Measurements from ENCODE around the gene RAF1. TPM values are rescaled to one million over a fixed set of nuclear protein-coding genes. Genes with fewer than 3 reads are reported as not detected.
A peak's percentile ranks its signal among the peaks of the same experiment; 100 is the strongest.

Gene RAF1
- total and polyA plus RNA-seq, 2 of the 8 experiments (the other 6 are each of a cell fraction or from before 2014, with no cell fraction given) = 103 to 118 TPM

- H3K9me3 ChIP-seq (ENCODE audit: insufficient read depth in 2 of 2, low read depth in 1 of 2, low read length in 1 of 2) = no peaks in the 10 kb centered on the region
- no peak overlapping the region for H3K9ac ChIP-seq (replicated peaks in 1 of 4; ENCODE audit: extremely low read depth in 1 of 4, low read depth in 3 of 4, low read length in 3 of 4)
- FAIRE-seq (no peak), DNase-seq (ENCODE audit: low read depth in 1 of 2, low spot score in 2 of 2) (no peak)
- no peaks in the 10 kb centered on the region for H3K27me3 ChIP-seq (replicated peaks in 1 of 4; ENCODE audit: control insufficient read depth in 3 of 4, extremely low read depth in 1 of 4, insufficient read depth in 3 of 4, low read length in 3 of 4)
- H3K4ac ChIP-seq (replicated peaks; ENCODE audit: insufficient read length, low read depth, low read length) = no peak overlapping the region
- 0 out of 2 replicates have a peak overlapping the region, but pooled peaks have one; percentile 26 for H2BK5ac ChIP-seq (ENCODE audit: low read depth, low read length)
- no peak overlapping the region for H3K23ac ChIP-seq (ENCODE audit: insufficient read length)
- H4K5ac ChIP-seq (ENCODE audit: insufficient read length, low read depth, low read length) = no peak overlapping the region
- no peak overlapping the region for H2BK20ac ChIP-seq (ENCODE audit: low read length)
- TF ChIP-seq TCF12 (IDR thresholded peaks at IDR 0.05; ENCODE audit: low read depth, low read length) (no peak), CTCF (IDR thresholded peaks at IDR 0.05; ENCODE audit: control extremely low read depth in 1 of 3, insufficient read depth in 1 of 3, low read depth in 1 of 3, low read length in 3 of 3) (no peak), POLR2A (IDR thresholded peaks at IDR 0.05; ENCODE audit: control extremely low read depth in 1 of 2, low read depth in 2 of 2, low read length in 2 of 2) (peak; percentile 5 to 67; a peak in 2 of 3 replicates)
- H4K20me1 ChIP-seq (replicated peaks in 1 of 2; ENCODE audit: control insufficient read depth in 1 of 2, insufficient read depth in 2 of 2, low read length in 2 of 2) = peaks cover 4 to 8% of the 10 kb centered on the region in 2 experiments
- H2BK120ac ChIP-seq (replicated peaks; ENCODE audit: low read depth, low read length) = no peak overlapping the region
- no peak overlapping the region for H3K56ac ChIP-seq (replicated peaks; ENCODE audit: insufficient read length, low read depth, low read length)
- no peak overlapping the region for H3K27ac ChIP-seq (ENCODE audit: low read depth, low read length)
- H2AFZ ChIP-seq (ENCODE audit: low read length) = no peak overlapping the region
- H3K79me1 ChIP-seq (ENCODE audit: low read depth, low read length) = no peaks in the 10 kb centered on the region
- H3K4me1 ChIP-seq (replicated peaks in 1 of 4; ENCODE audit: control insufficient read depth in 3 of 4, insufficient read depth in 4 of 4, low read length in 3 of 4) = no peaks in the 10 kb centered on the region
- no peak overlapping the region for H4K91ac ChIP-seq (replicated peaks; ENCODE audit: insufficient read length, low read length)
- H2AK5ac ChIP-seq (ENCODE audit: low read depth, low read length) = no peak overlapping the region
- no peak overlapping the region for H2BK15ac ChIP-seq (ENCODE audit: low read length)
- no peak overlapping the region for H2BK12ac ChIP-seq (ENCODE audit: low read depth, low read length)
- ChIA-PET CTCF (ENCODE audit: partially characterized antibody) (interaction anchor here (0.6 to 1.8 kb wide), 6 partner anchors 26 to 317 kb away, joined by 3 to 6 read pairs (median 4); partner anchors contain the start of gene MKRN2OS), POLR2A (ENCODE audit: partially characterized antibody) (interaction anchor here (0.7 to 1.6 kb wide), 5 partner anchors 9 to 253 kb away, joined by 3 to 4 read pairs (median 3); no protein-coding TSS in a partner anchor)
- no peaks in the 10 kb centered on the region for H3K79me2 ChIP-seq (ENCODE audit: control insufficient read depth in 1 of 2, insufficient read depth in 2 of 2, low read length in 2 of 2)
- no peak overlapping the region for H3K4me3 ChIP-seq (ENCODE audit: extremely low read depth in 1 of 4, insufficient read depth in 2 of 4, low read depth in 3 of 4, low read length in 4 of 4)
- H4K8ac ChIP-seq (ENCODE audit: extremely low read depth, insufficient read depth, low read length) = no peak overlapping the region
- H3K23me2 ChIP-seq (ENCODE audit: low read depth, low read length) = no peaks in the 10 kb centered on the region
- H3K14ac ChIP-seq (ENCODE audit: insufficient read length) = no peak overlapping the region
- no peak overlapping the region for H3K4me2 ChIP-seq (ENCODE audit: insufficient read depth in 1 of 2, low read depth in 2 of 2, low read length in 2 of 2)
- H3K18ac ChIP-seq (ENCODE audit: extremely low read depth, low read length) = no peak overlapping the region
- WGBS, 2 experiments (ENCODE audit: extremely low coverage in 1 of 2, insufficient coverage in 1 of 2, insufficient read length in 1 of 2, insufficient replicate concordance in 2 of 2, low coverage in 1 of 2, low lambda C conversion rate in 2 of 2, missing lambda C conversion rate in 1 of 2) = 92% methylated on average over 2 of the region's 2 CpGs; no CpG with 5 or more reads in 1 of the 2 experiments
- peaks cover 25 to 71% (median 51%) of the 10 kb centered on the region in 4 experiments for H3K36me3 ChIP-seq (ENCODE audit: control insufficient read depth in 2 of 4, insufficient read depth in 4 of 4, low read length in 3 of 4)
Measured at GRCh38 chr3:12584083-12584482, 79.8 kb downstream of the RAF1 start.
